SK-N-MC (cell line): ENCODE measurements around the gene CREB3.

Source experiments
- EZH2 ChIP-seq: fragments of 200-600 bp; sonication (generic); IDR thresholded peaks from one replicate; pipeline ENCODE4 v1.6.1; 2017; ENCODE audit warnings: antibody characterized with exemption
- POLR2AphosphoS5 ChIP-seq: IDR thresholded peaks from 2 replicates; pipeline ENCODE4 v1.6.1; 2012; ENCODE audit warnings: mild to moderate bottlenecking, low read depth, low read length, borderline replicate concordance

GRCh38 chr9:35705836-35706430, 26.5 kb upstream of the CREB3 start:
- TF ChIP-seq POLR2AphosphoS5 (no peak), EZH2 (no peak)
